Gastroesophageal sphincter (tissue), 3 donors: ENCODE data around the gene SCLY.
"Not testable (repeated sequence)": the region's sequence is repeated elsewhere in the genome, so short reads cannot be mapped to it uniquely, and the experiment has no call there.

Experiments
- CTCF ChIP-seq, 4 experiments: fragments of 200-600 bp in 2 of 4; fragments of 450-650 bp in 2 of 4; sonication (generic) in 1 of 4; IDR thresholded peaks; one replicate each; pipeline ENCODE4 v1.5.1; 2017 to 2019; ENCODE audit warnings: antibody characterized with exemption in 4 of 4, mild to moderate bottlenecking in 2 of 4, moderate library complexity in 2 of 4
- EP300 ChIP-seq: sonication (generic); formaldehyde crosslinking; IDR thresholded peaks from one replicate; pipeline ENCODE4 v1.6.1; 2017; ENCODE audit warnings: antibody characterized with exemption, mild to moderate bottlenecking
- POLR2A ChIP-seq, 2 donors: fragments of 450-650 bp; IDR thresholded peaks; one replicate each; pipeline ENCODE4 v1.6.1; 2017; ENCODE audit warnings: antibody characterized with exemption in 2 of 2, mild to moderate bottlenecking in 2 of 2, moderate library complexity in 1 of 2
- POLR2AphosphoS5 ChIP-seq: sonication (generic); formaldehyde crosslinking; IDR thresholded peaks from one replicate; pipeline ENCODE4 v1.6.1; 2017; ENCODE audit warnings: antibody characterized with exemption

- not testable (repeated sequence) for TF ChIP-seq CTCF (IDR thresholded peaks at IDR 0.05); POLR2AphosphoS5; POLR2A (IDR thresholded peaks at IDR 0.05); EP300
Measured at GRCh38 chr2:238115709-238116108, 54.9 kb downstream of the SCLY start.
